CMK (cell line): ENCODE results near the gene EPHX1.
"Not testable (repeated sequence)": the region's sequence is repeated elsewhere in the genome, so short reads cannot be mapped to it uniquely, and the experiment has no call there.

Experiments used
- DNase-seq: peaks from one replicate; pipeline ENCODE4 v3.0.0-alpha.2; 2010; ENCODE audit warnings: low read depth

Gene EPHX1

GRCh38 chr1:225816643-225817538 is 7.0 kb downstream of the EPHX1 start:
- no peak for DNase-seq

- DNase-seq = no peak
These were observed 7.7 kb downstream of the EPHX1 start for GRCh38 chr1:225817611-225818061.

- no peak for DNase-seq
These were observed 8.3 kb downstream of the EPHX1 start for GRCh38 chr1:225818229-225818628.

GRCh38 chr1:225819346-225820192 is 9.6 kb downstream of the EPHX1 start:
- no peak for DNase-seq

- no peak for DNase-seq
These were observed 10.7 kb downstream of the EPHX1 start for GRCh38 chr1:225820522-225821120.

GRCh38 chr1:225822655-225823403 is 12.9 kb downstream of the EPHX1 start:
- no peak for DNase-seq

- no peak for DNase-seq
These were observed 13.9 kb downstream of the EPHX1 start for GRCh38 chr1:225823811-225824261.

- no peak for DNase-seq
These were observed 14.6 kb downstream of the EPHX1 start for GRCh38 chr1:225824533-225824941.

- DNase-seq = no peak
These were observed 15.2 kb downstream of the EPHX1 start for GRCh38 chr1:225825078-225825477.

- DNase-seq = no peak
These were observed 15.7 kb downstream of the EPHX1 start for GRCh38 chr1:225825607-225826007.

- DNase-seq = no peak
These were observed 17.2 kb downstream of the EPHX1 start for GRCh38 chr1:225827076-225827475.

GRCh38 chr1:225828706-225829345 is 18.9 kb downstream of the EPHX1 start:
- no peak for DNase-seq

GRCh38 chr1:225830841-225831240 is 20.9 kb downstream of the EPHX1 start:
- DNase-seq = no peak

GRCh38 chr1:225834417-225835329 is 24.7 kb downstream of the EPHX1 start:
- DNase-seq = no peak

- no peak for DNase-seq
These were observed 25.9 kb downstream of the EPHX1 start for GRCh38 chr1:225835856-225836255.

- not testable (repeated sequence) for DNase-seq
These were observed 26.4 kb downstream of the EPHX1 start for GRCh38 chr1:225836296-225836695.

GRCh38 chr1:225838793-225839192 is 28.9 kb downstream of the EPHX1 start:
- no peak for DNase-seq

GRCh38 chr1:225840223-225840610 is 30.3 kb downstream of the EPHX1 start:
- DNase-seq = no peak

GRCh38 chr1:225840713-225841112 is 30.8 kb downstream of the EPHX1 start:
- no peak for DNase-seq

- no peak for DNase-seq
These were observed 32.1 kb downstream of the EPHX1 start for GRCh38 chr1:225842074-225842473.
